Measurements from ENCODE around the gene TUBB4B.

TUBB4B gene

GRCh38 chr9:137194909-137195308 is 46.2 kb upstream of the TUBB4B start:
- H3K27ac ChIP-seq (ENCODE audit: low read depth, low read length, poor library complexity, severe bottlenecking): no peak overlapping the region
- H3K4me2 ChIP-seq (ENCODE audit: low read length): no peak overlapping the region
- H3K4me1 ChIP-seq (ENCODE audit: insufficient read depth, low read length, severe bottlenecking): peaks cover 8% of the 10 kb centered on the region
- peaks cover 10% of the 10 kb centered on the region for H3K36me3 ChIP-seq (ENCODE audit: insufficient read depth, low read length)
- H3K79me2 ChIP-seq (ENCODE audit: insufficient read depth, low read length): no peaks in the 10 kb centered on the region
- no peaks in the 10 kb centered on the region for H3K9me3 ChIP-seq (ENCODE audit: low read length)
- peaks cover 13% of the 10 kb centered on the region for H3K27me3 ChIP-seq (ENCODE audit: insufficient read depth, low read length)
- no peak overlapping the region for H3K4me3 ChIP-seq (ENCODE audit: low read depth, low read length, poor library complexity, severe bottlenecking)
- no peaks in the 10 kb centered on the region for H4K20me1 ChIP-seq (ENCODE audit: insufficient read depth, low read length)
- H3F3A ChIP-seq (ENCODE audit: insufficient read depth, low read length): no peaks in the 10 kb centered on the region
- no peak overlapping the region for H3K9ac ChIP-seq (ENCODE audit: low read length)
- no peaks in the 10 kb centered on the region for H3K9me2 ChIP-seq (ENCODE audit: low read depth, low read length)
- H2AFZ ChIP-seq (ENCODE audit: low read length): no peak overlapping the region
- no peak for TF ChIP-seq EZH2 (IDR thresholded peaks at IDR 0.05; ENCODE audit: borderline replicate concordance, low read length)
- TF ChIP-seq, protein P1, sequence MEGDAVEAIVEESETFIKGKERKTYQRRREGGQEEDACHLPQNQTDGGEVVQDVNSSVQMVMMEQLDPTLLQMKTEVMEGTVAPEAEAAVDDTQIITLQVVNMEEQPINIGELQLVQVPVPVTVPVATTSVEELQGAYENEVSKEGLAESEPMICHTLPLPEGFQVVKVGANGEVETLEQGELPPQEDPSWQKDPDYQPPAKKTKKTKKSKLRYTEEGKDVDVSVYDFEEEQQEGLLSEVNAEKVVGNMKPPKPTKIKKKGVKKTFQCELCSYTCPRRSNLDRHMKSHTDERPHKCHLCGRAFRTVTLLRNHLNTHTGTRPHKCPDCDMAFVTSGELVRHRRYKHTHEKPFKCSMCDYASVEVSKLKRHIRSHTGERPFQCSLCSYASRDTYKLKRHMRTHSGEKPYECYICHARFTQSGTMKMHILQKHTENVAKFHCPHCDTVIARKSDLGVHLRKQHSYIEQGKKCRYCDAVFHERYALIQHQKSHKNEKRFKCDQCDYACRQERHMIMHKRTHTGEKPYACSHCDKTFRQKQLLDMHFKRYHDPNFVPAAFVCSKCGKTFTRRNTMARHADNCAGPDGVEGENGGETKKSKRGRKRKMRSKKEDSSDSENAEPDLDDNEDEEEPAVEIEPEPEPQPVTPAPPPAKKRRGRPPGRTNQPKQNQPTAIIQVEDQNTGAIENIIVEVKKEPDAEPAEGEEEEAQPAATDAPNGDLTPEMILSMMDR (IDR thresholded peaks at IDR 0.05; ENCODE audit: low read length): no peak

GRCh38 chr9:137195525-137196220 is 45.4 kb upstream of the TUBB4B start:
- H3K27me3 ChIP-seq (ENCODE audit: insufficient read depth, low read length): peaks cover 13% of the 10 kb centered on the region
- H3K9ac ChIP-seq (ENCODE audit: low read length): no peak overlapping the region
- no peak overlapping the region for H2AFZ ChIP-seq (ENCODE audit: low read length)
- no peaks in the 10 kb centered on the region for H3K9me3 ChIP-seq (ENCODE audit: low read length)
- TF ChIP-seq, protein P1 (IDR thresholded peaks at IDR 0.05; ENCODE audit: low read length): no peak
- no peak for TF ChIP-seq EZH2 (IDR thresholded peaks at IDR 0.05; ENCODE audit: borderline replicate concordance, low read length)
- H3K4me2 ChIP-seq (ENCODE audit: low read length): no peak overlapping the region
- H3K9me2 ChIP-seq (ENCODE audit: low read depth, low read length): no peaks in the 10 kb centered on the region
- H3K4me1 ChIP-seq (ENCODE audit: insufficient read depth, low read length, severe bottlenecking): peaks cover 6% of the 10 kb centered on the region
- no peak overlapping the region for H3K27ac ChIP-seq (ENCODE audit: low read depth, low read length, poor library complexity, severe bottlenecking)
- H3K4me3 ChIP-seq (ENCODE audit: low read depth, low read length, poor library complexity, severe bottlenecking): no peak overlapping the region
- no peaks in the 10 kb centered on the region for H4K20me1 ChIP-seq (ENCODE audit: insufficient read depth, low read length)
- H3F3A ChIP-seq (ENCODE audit: insufficient read depth, low read length): no peaks in the 10 kb centered on the region
- no peaks in the 10 kb centered on the region for H3K79me2 ChIP-seq (ENCODE audit: insufficient read depth, low read length)
- H3K36me3 ChIP-seq (ENCODE audit: insufficient read depth, low read length): peaks cover 2% of the 10 kb centered on the region; the same call in 1 of the 2 replicates

DNA sequence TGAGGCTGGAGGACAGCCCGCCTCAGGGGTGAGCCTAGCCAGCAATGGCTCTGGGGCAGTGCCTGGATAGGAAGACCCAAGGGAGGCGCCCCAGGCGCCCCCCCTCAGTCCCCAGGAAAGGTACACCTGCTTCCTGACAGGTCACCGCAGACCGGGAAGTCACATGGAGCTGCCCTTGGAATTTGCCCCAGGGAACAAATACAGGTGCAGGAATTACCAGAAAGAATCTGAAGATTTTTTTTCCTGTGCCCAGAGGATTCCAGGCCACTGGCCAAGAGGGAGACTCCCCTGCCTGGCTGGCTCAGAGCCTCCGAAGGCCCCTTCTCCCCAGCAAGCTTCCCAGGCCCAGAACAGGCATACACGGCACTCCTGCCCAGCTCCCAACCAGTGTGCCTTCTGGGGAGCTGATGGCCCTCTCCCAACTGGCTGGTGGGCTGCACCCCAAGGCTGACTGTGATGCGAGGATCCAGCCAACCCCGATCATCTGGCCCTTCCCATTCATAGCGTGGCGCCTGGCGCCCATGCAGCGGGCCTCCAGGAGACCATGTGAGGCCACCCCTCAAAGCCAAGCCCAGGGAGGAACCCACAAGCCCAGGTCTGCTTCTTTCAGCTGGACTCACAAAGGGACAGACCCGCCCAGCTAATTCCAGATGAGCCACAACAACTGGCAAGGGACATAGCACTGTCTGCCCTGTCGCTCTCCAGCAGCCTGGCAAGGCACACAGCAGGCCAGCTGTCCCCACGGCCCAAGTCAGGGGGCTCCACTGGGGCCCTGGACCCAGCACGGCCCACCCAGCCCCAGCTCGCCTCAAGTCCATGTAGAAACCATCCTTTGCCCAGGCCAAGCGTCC is 42.8 kb upstream of the TUBB4B start:
- Histone ChIP-seq H3K4me2 (ENCODE audit: low read length) (no peak overlapping the region), H3K27me3 (ENCODE audit: insufficient read depth, low read length) (peaks cover 13% of the 10 kb centered on the region), H3F3A (ENCODE audit: insufficient read depth, low read length) (no peaks in the 10 kb centered on the region), H3K27ac (ENCODE audit: low read depth, low read length, poor library complexity, severe bottlenecking) (no peak overlapping the region), H3K9me2 (ENCODE audit: low read depth, low read length) (no peaks in the 10 kb centered on the region), H3K9me3 (ENCODE audit: low read length) (no peaks in the 10 kb centered on the region), H4K20me1 (ENCODE audit: insufficient read depth, low read length) (no peaks in the 10 kb centered on the region), H2AFZ (ENCODE audit: low read length) (no peak overlapping the region), H3K4me1 (ENCODE audit: insufficient read depth, low read length, severe bottlenecking) (peaks cover 28% of the 10 kb centered on the region), H3K4me3 (ENCODE audit: low read depth, low read length, poor library complexity, severe bottlenecking) (no peak overlapping the region), H3K36me3 (ENCODE audit: insufficient read depth, low read length) (no peaks in the 10 kb centered on the region), H3K79me2 (ENCODE audit: insufficient read depth, low read length) (no peaks in the 10 kb centered on the region), H3K9ac (ENCODE audit: low read length) (no peak overlapping the region)
- TF ChIP-seq EZH2 (IDR thresholded peaks at IDR 0.05; ENCODE audit: borderline replicate concordance, low read length): no peak
- TF ChIP-seq, protein P1 (IDR thresholded peaks at IDR 0.05; ENCODE audit: low read length): no peak
